CD4-positive, CD25-positive, alpha-beta regulatory T cell (primary cell): ENCODE results near the gene CDK9. TPM values are rescaled to one million over a fixed set of nuclear protein-coding genes. Genes with fewer than 3 reads are reported as not detected.

Experiments
- ATAC-seq, 2 donors: fragments of 150-1000 bp; cut with Tn5 transposase; one replicate each; pipeline ENCODE4 v1.10.0; 2021; ENCODE audit warnings: low read depth in 2 of 2, moderate number of reproducible peaks in 2 of 2, moderate library complexity in 1 of 2
- DNase-seq, 3 donors: peaks; one replicate each; pipeline versions ENCODE4 v3.0.0 to v3.0.0-alpha.2; 2012 to 2022; ENCODE audit warnings: mixed read lengths in 1 of 3
- H3K27ac ChIP-seq: one replicate; pipeline ENCODE4 v1.7.0; 2013; ENCODE audit warnings: mild to moderate bottlenecking, low read length; ENCODE audit not compliant: insufficient read depth, poor library complexity, severe bottlenecking
- H3K27me3 ChIP-seq: one replicate; pipeline ENCODE4 v1.7.0; 2013; ENCODE audit warnings: low read length; ENCODE audit not compliant: control insufficient read depth, insufficient read depth
- H3K36me3 ChIP-seq: one replicate; pipeline ENCODE4 v1.7.0; 2013; ENCODE audit warnings: mild to moderate bottlenecking, low read length, moderate library complexity; ENCODE audit not compliant: control insufficient read depth, insufficient read depth
- H3K4me1 ChIP-seq: 2 replicates; pipeline ENCODE4 v1.7.0; 2013; ENCODE audit warnings: mild to moderate bottlenecking, low read length; ENCODE audit not compliant: insufficient read depth, control insufficient read depth, poor library complexity, severe bottlenecking
- H3K4me3 ChIP-seq: one replicate; pipeline ENCODE4 v1.7.0; 2013; ENCODE audit warnings: low read depth, mild to moderate bottlenecking, low read length, moderate library complexity
- H3K9me3 ChIP-seq, 2 experiments: 1 replicate in 1 of 2; 2 replicates in 1 of 2; pipeline ENCODE4 v1.7.0; 2013; ENCODE audit warnings: low read length in 2 of 2, mild to moderate bottlenecking in 1 of 2, moderate library complexity in 1 of 2; ENCODE audit not compliant: control insufficient read depth in 2 of 2
- H3K27ac Mint-ChIP-seq, 3 donors: one replicate each; pipeline ENCODE4 v1.8.0; 2020 to 2022; ENCODE audit warnings: mild to moderate bottlenecking in 3 of 3, mixed read lengths in 3 of 3, moderate library complexity in 2 of 3
- H3K27me3 Mint-ChIP-seq: one replicate; pipeline ENCODE4 v1.8.0; 2022; ENCODE audit warnings: mild to moderate bottlenecking, mixed read lengths
- H3K36me3 Mint-ChIP-seq: one replicate; pipeline ENCODE4 v1.8.0; 2020; ENCODE audit warnings: mixed read lengths
- H3K4me1 Mint-ChIP-seq, 4 donors: one replicate each; pipeline ENCODE4 v1.8.0; 2020 to 2022; ENCODE audit warnings: mixed read lengths in 4 of 4, mild to moderate bottlenecking in 1 of 4
- H3K4me3 Mint-ChIP-seq, 4 donors: one replicate each; pipeline ENCODE4 v1.8.0; 2020 to 2022; ENCODE audit warnings: mild to moderate bottlenecking in 4 of 4, mixed read lengths in 4 of 4, moderate library complexity in 3 of 4
- H3K9me3 Mint-ChIP-seq, 7 donors: one replicate each; pipeline ENCODE4 v1.8.0; 2020 to 2022; ENCODE audit warnings: mixed read lengths in 7 of 7, mild to moderate bottlenecking in 3 of 7, moderate library complexity in 2 of 7
- polyA plus RNA-seq, 4 donors: library from polyadenylated mRNA; unstranded; fragments of 300-500 nt; fragmentation: Illumina TruSeq; gene quantifications; one replicate each; pipeline ENCODE4 v1.2.3, GENCODE V29; 2021
- total RNA-seq: library from RNA; stranded (reverse); gene quantifications from one replicate; pipeline ENCODE4 v1.2.3, GENCODE V29; 2022

CDK9 gene
- total and polyA plus RNA-seq, 5 donors from 2014 or later: 43.3 to 89.3 (median 55.5) TPM

DNA sequence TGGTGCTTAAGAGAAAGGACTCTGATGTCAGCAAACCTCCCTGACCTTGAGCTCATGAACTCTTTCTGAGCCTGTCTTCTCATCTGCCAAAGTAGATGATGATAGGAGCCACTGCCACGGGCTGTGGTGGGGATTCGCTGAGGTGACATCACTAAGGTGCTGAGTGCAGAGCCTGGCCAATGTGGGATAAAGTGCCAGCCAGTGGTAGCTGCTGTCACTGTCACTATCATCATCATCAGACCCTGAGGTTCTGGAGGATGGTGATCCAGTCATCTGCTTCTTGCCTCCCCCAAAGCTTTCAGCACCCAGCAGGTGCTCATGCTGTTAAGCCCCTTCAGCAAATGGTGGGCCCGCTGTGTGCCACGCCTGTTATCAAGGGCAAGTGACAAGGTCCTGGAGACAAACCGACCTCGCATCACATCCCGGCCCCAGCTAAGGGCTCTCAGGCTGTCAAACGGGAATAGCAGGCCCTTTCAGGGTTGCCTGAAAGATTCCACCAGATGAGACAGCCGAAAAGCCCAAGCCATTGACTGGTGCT lies 23.2 kb downstream of the CDK9 start:
- Mint-ChIP-seq H3K4me1 (peaks cover 0 to 15% (median 7%) of the 10 kb centered on the region in 4 donors), H3K36me3 (peaks cover 14% of the 10 kb centered on the region), H3K27ac (no peak overlapping the region), H3K9me3 (no peaks in the 10 kb centered on the region), H3K27me3 (no peaks in the 10 kb centered on the region), H3K4me3 (peak overlapping the region in 2 of 4 donors; percentile 38 to 69)
- H3K4me1 ChIP-seq: peaks cover 6% of the 10 kb centered on the region
- H3K27me3 ChIP-seq: no peaks in the 10 kb centered on the region
- H3K4me3 ChIP-seq: no peak overlapping the region
- H3K9me3 ChIP-seq: no peaks in the 10 kb centered on the region
- no peak for DNase-seq
- ATAC-seq: no peak
- H3K27ac ChIP-seq: no peak overlapping the region
- H3K36me3 ChIP-seq: peaks cover 63% of the 10 kb centered on the region

DNA sequence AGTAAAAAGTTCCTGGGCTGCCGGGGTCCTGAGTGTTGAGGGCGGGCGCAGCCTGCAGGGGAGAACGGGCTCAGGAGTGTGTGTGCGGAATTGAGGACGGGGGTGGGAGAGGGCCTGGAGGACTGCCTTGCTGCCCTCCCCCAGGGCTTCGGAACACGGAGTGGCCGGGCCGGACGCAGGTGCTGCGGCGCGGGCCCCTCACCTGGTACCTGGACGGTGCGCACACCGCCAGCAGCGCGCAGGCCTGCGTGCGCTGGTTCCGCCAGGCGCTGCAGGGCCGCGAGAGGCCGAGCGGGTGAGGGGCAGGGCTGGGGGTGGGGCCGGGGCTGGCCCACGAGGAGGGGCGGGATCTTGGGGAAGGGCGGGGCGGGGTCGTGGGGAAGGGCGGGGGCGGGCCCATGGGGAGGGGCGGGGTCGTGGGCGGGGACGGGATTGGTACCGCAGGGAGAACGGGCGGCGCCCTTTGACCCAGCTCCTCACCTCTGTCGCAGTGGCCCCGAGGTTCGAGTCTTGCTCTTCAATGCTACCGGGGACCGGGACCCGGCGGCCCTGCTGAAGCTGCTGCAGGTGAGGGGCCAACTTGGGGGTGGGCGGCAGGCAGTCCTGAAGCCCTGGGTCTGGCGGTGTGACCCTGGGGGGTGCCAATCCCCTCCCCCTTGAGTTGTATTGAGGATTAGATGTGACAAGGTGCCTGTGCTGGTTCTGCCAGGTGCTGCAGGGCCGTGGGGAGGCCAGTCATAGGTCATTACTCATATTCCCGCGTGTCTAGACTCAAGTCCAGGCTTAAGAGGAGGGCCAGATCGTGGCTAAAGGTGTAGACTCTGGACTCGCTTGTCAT lies 23.9 kb downstream of the CDK9 start:
- no peak overlapping the region for H3K4me3 ChIP-seq
- no peak overlapping the region for H3K4me3 Mint-ChIP-seq
- no peaks in the 10 kb centered on the region for H3K9me3 Mint-ChIP-seq
- H3K4me1 ChIP-seq: no peaks in the 10 kb centered on the region
- no peak for ATAC-seq
- no peak overlapping the region for H3K27ac Mint-ChIP-seq
- peaks cover 0 to 8% (median 5%) of the 10 kb centered on the region in 4 donors for H3K4me1 Mint-ChIP-seq
- H3K36me3 Mint-ChIP-seq: peaks cover 14% of the 10 kb centered on the region
- H3K27me3 ChIP-seq: no peaks in the 10 kb centered on the region
- H3K9me3 ChIP-seq: no peaks in the 10 kb centered on the region
- H3K27ac ChIP-seq: no peak overlapping the region
- peaks cover 66% of the 10 kb centered on the region for H3K36me3 ChIP-seq
- no peaks in the 10 kb centered on the region for H3K27me3 Mint-ChIP-seq
- no peak for DNase-seq

DNA sequence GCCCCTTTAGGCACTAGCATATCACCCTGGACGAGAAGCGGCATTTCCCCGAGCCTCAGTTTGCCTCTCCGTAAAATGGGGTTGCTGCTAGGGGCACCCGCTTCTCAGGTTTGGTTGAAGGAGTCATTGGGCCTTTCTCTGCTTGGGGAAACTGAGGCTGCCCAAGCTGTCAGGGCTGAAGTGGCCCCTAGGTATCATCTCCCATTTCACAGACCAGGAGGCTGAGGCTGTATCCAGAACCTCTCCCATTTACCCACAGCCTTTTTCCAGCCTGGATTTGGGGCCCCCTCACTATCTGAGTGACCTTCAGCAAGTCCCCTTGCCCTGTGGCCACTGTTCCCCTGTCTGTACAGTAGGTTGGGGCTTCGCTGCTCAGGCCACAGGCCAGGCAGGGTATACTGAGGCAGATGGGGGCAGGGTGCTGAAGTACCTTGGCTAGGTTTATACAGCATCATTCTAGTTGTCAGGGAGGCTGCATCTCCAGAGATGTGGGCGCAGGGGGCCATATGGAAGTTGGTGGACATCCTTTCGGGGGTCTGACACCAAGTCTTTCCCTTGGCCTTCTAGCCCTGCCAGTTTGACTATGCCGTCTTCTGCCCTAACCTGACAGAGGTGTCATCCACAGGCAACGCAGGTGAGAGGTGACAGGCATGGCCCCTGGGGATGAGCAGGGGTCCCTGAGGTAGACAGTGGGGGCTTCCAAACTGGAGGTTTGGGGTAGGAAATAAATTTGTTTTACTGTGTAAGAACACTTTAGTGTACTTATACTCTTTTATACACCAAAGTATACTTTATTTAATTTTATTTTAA lies 24.7 kb downstream of the CDK9 start:
- Mint-ChIP-seq H3K4me1 (peaks cover 0 to 6% (median 5%) of the 10 kb centered on the region in 4 donors), H3K4me3 (no peak overlapping the region), H3K27ac (no peak overlapping the region), H3K9me3 (no peaks in the 10 kb centered on the region), H3K36me3 (peaks cover 14% of the 10 kb centered on the region), H3K27me3 (no peaks in the 10 kb centered on the region)
- H3K36me3 ChIP-seq: peaks cover 69% of the 10 kb centered on the region
- H3K27me3 ChIP-seq: no peaks in the 10 kb centered on the region
- H3K27ac ChIP-seq: no peak overlapping the region
- H3K9me3 ChIP-seq: no peaks in the 10 kb centered on the region
- H3K4me1 ChIP-seq: no peaks in the 10 kb centered on the region
- no peak overlapping the region for H3K4me3 ChIP-seq
- DNase-seq (no peak), ATAC-seq (no peak)

GRCh38 chr9:127812011-127812410 lies 26.2 kb downstream of the CDK9 start:
- Mint-ChIP-seq H3K36me3 (peaks cover 6% of the 10 kb centered on the region), H3K4me3 (no peak overlapping the region), H3K27ac (no peak overlapping the region), H3K9me3 (no peaks in the 10 kb centered on the region), H3K27me3 (no peaks in the 10 kb centered on the region), H3K4me1 (peaks cover 0 to 1% (median 0%) of the 10 kb centered on the region in 4 donors)
- H3K27ac ChIP-seq: no peak overlapping the region
- H3K4me3 ChIP-seq: no peak overlapping the region
- no peaks in the 10 kb centered on the region for H3K27me3 ChIP-seq
- no peaks in the 10 kb centered on the region for H3K4me1 ChIP-seq
- ATAC-seq: no peak
- H3K36me3 ChIP-seq: peaks cover 60% of the 10 kb centered on the region
- DNase-seq: no peak
- no peaks in the 10 kb centered on the region for H3K9me3 ChIP-seq

- Histone ChIP-seq H3K27me3 (no peaks in the 10 kb centered on the region), H3K36me3 (peaks cover 56% of the 10 kb centered on the region), H3K9me3 (no peaks in the 10 kb centered on the region), H3K4me3 (no peak overlapping the region), H3K4me1 (no peaks in the 10 kb centered on the region), H3K27ac (no peak overlapping the region)
- no peak for DNase-seq
- no peaks in the 10 kb centered on the region for H3K27me3 Mint-ChIP-seq
- no peak overlapping the region for H3K4me3 Mint-ChIP-seq
- ATAC-seq: no peak
- peaks cover 0 to 3% (median 0%) of the 10 kb centered on the region in 4 donors for H3K4me1 Mint-ChIP-seq
- peaks cover 6% of the 10 kb centered on the region for H3K36me3 Mint-ChIP-seq
- H3K27ac Mint-ChIP-seq: no peak overlapping the region
- H3K9me3 Mint-ChIP-seq: no peaks in the 10 kb centered on the region
These were observed 27.3 kb downstream of the CDK9 start for GRCh38 chr9:127812936-127813675.

GRCh38 chr9:127813686-127814226 lies 27.9 kb downstream of the CDK9 start:
- DNase-seq (no peak), ATAC-seq (no peak)
- Histone ChIP-seq H3K27ac (no peak overlapping the region), H3K36me3 (peaks cover 52% of the 10 kb centered on the region), H3K9me3 (no peaks in the 10 kb centered on the region), H3K4me3 (no peak overlapping the region), H3K4me1 (no peaks in the 10 kb centered on the region), H3K27me3 (no peaks in the 10 kb centered on the region)
- Mint-ChIP-seq H3K4me3 (no peak overlapping the region), H3K36me3 (peaks cover 10% of the 10 kb centered on the region), H3K27ac (no peak overlapping the region), H3K4me1 (peaks cover 0 to 4% (median 1%) of the 10 kb centered on the region in 4 donors), H3K9me3 (no peaks in the 10 kb centered on the region), H3K27me3 (no peaks in the 10 kb centered on the region)
